Neural crest cell (in vitro differentiated cells): Measurements from ENCODE around the gene LCAT. TPM values are rescaled to one million over a fixed set of nuclear protein-coding genes. Genes with fewer than 3 reads are reported as not detected.

Experiments
- DNase-seq: peaks from one replicate; pipeline ENCODE4 v3.0.0; 2021; ENCODE audit warnings: low read depth, mixed read lengths, low spot score
- H3K27ac Mint-ChIP-seq: one replicate; pipeline ENCODE4 v1.8.0; 2021; ENCODE audit warnings: mild to moderate bottlenecking, mixed read lengths; ENCODE audit not compliant: unreplicated experiment
- H3K27me3 Mint-ChIP-seq: 2 replicates; pipeline ENCODE4 v1.8.0; 2021; ENCODE audit warnings: low read depth, mild to moderate bottlenecking, mixed read lengths
- H3K36me3 Mint-ChIP-seq: 2 replicates; pipeline ENCODE4 v1.8.0; 2021; ENCODE audit warnings: low read depth, mild to moderate bottlenecking, mixed read lengths
- H3K4me1 Mint-ChIP-seq: 2 replicates; pipeline ENCODE4 v1.8.0; 2021; ENCODE audit warnings: mixed read lengths
- H3K4me3 Mint-ChIP-seq: one replicate; pipeline ENCODE4 v1.8.0; 2021; ENCODE audit warnings: mild to moderate bottlenecking, mixed read lengths
- H3K9me3 Mint-ChIP-seq: 2 replicates; pipeline ENCODE4 v1.8.0; 2021; ENCODE audit warnings: mixed read lengths
- total RNA-seq: library from RNA; stranded (reverse); gene quantifications from 2 replicates; pipeline ENCODE4 v1.2.1, GENCODE V29; 2021
- TF ChIP-seq, protein P1 (sequence below): fragments of 200-600 bp; sonication (generic); conservative IDR thresholded peaks from 2 replicates; pipeline ENCODE4 v1.5.0; 2021; ENCODE audit warnings: antibody characterized with exemption, mild to moderate bottlenecking

LCAT gene
- total RNA-seq, 1 donor from 2014 or later: 16.6 TPM

DNA sequence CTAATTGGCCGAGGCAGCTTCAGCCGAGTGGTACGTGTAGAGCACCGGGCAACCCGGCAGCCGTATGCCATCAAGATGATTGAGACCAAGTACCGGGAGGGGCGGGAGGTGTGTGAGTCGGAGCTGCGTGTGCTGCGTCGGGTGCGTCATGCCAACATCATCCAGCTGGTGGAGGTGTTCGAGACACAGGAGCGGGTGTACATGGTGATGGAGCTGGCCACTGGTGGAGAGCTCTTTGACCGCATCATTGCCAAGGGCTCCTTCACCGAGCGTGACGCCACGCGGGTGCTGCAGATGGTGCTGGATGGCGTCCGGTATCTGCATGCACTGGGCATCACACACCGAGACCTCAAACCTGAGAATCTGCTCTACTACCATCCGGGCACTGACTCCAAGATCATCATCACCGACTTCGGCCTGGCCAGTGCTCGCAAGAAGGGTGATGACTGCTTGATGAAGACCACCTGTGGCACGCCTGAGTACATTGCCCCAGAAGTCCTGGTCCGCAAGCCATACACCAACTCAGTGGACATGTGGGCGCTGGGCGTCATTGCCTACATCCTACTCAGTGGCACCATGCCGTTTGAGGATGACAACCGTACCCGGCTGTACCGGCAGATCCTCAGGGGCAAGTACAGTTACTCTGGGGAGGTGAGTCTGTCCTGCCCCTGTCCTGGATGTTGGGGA, 34.7 kb downstream of the LCAT start:
- Mint-ChIP-seq H3K27me3 (no peaks in the 10 kb centered on the region), H3K27ac (no peak overlapping the region), H3K4me3 (no peak overlapping the region), H3K4me1 (no peaks in the 10 kb centered on the region), H3K9me3 (no peaks in the 10 kb centered on the region), H3K36me3 (peaks cover 4% of the 10 kb centered on the region)
- TF ChIP-seq, protein P1, sequence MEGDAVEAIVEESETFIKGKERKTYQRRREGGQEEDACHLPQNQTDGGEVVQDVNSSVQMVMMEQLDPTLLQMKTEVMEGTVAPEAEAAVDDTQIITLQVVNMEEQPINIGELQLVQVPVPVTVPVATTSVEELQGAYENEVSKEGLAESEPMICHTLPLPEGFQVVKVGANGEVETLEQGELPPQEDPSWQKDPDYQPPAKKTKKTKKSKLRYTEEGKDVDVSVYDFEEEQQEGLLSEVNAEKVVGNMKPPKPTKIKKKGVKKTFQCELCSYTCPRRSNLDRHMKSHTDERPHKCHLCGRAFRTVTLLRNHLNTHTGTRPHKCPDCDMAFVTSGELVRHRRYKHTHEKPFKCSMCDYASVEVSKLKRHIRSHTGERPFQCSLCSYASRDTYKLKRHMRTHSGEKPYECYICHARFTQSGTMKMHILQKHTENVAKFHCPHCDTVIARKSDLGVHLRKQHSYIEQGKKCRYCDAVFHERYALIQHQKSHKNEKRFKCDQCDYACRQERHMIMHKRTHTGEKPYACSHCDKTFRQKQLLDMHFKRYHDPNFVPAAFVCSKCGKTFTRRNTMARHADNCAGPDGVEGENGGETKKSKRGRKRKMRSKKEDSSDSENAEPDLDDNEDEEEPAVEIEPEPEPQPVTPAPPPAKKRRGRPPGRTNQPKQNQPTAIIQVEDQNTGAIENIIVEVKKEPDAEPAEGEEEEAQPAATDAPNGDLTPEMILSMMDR: no peak
- DNase-seq: no peak

DNA sequence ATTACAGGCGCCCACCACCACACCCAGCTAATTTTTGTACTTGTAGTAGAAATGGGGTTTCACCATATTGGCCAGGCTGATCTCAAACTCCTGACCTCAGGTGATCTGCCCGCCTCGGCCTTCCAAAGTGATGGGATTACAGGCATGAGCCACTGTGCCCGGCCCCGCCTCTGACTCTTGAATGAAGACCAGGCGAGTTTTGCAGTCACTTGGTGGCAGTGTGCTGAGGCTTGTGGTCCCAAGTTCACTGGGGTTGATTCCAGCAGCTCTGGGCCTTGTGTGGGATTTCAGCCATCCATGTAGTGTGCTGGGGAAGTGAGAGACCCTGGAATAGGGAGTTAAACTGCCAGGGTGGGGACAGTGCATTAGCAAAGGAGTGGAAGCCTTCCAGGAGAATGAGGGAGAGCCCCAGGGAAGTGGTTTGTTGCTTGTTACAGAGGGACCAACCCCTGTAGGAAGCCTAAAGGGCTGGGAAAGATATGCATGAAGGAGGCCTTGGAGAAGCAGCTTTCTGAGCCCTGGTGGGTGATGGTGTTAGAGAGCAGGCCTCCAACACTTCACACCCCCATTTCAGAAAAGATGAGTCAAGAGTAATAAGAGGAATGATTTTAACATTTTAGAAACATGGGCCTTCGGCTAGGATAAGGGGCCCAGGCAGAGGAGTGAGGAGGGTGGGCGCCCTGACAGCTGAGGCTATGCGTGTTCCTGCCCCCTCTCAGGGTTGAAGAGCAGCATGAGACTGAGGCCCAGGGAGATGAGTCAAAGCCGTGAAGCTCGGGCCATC, 36.3 kb downstream of the LCAT start:
- TF ChIP-seq, protein P1: no peak
- Mint-ChIP-seq H3K27me3 (no peaks in the 10 kb centered on the region), H3K4me1 (no peaks in the 10 kb centered on the region), H3K9me3 (no peaks in the 10 kb centered on the region), H3K27ac (peak overlapping the region; percentile 70), H3K36me3 (peaks cover 4% of the 10 kb centered on the region), H3K4me3 (no peak overlapping the region)
- DNase-seq: no peak

DNA sequence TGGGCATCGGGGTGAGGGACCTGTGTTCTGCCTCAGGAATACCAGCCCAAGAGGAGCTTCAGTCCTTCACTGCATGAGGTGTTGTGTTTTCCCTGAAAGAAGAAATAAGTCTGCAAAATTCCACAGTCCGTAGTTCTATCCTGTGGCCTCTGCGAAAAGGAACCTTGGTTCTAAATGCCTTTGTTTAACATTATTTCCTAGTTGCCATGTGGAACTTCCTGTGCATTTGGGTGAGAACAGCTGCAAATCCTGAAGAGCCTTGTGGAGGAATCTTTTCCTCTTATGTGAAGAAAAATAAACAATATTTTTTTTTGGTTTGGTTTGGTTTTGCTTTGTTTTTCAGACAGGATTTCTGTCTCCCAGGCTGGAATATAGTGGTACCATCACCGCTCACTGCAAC, 41.1 kb downstream of the LCAT start:
- Mint-ChIP-seq H3K36me3 (no peaks in the 10 kb centered on the region), H3K27me3 (no peaks in the 10 kb centered on the region), H3K27ac (peak overlapping the region; percentile 14), H3K4me1 (no peaks in the 10 kb centered on the region), H3K4me3 (no peak overlapping the region), H3K9me3 (no peaks in the 10 kb centered on the region)
- no peak for DNase-seq
- TF ChIP-seq, protein P1: no peak

DNA sequence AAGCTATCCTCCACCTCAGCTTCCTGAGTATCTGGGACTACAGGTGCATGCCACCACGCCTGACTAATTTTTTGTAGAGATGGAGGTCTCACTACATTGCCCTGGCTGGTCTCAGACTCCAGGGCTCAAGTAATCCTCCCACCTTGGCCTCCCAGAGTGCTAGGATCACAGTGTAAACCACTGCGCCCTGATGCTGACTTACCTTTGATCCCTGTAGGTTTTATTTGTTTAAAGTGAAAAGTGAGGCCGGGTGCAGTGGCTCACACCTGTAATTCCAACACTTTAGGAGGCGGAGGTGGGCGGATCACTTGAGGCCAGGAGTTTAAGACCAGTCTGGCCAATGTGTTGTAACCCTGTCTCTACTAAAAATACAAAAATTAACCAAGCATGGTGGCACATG, 42.2 kb downstream of the LCAT start:
- H3K27ac Mint-ChIP-seq: no peak overlapping the region
- H3K4me1 Mint-ChIP-seq: peaks cover 5% of the 10 kb centered on the region
- DNase-seq: no peak
- TF ChIP-seq, protein P1: no peak
- no peak overlapping the region for H3K4me3 Mint-ChIP-seq
- H3K9me3 Mint-ChIP-seq: no peaks in the 10 kb centered on the region
- H3K36me3 Mint-ChIP-seq: no peaks in the 10 kb centered on the region
- no peaks in the 10 kb centered on the region for H3K27me3 Mint-ChIP-seq

DNA sequence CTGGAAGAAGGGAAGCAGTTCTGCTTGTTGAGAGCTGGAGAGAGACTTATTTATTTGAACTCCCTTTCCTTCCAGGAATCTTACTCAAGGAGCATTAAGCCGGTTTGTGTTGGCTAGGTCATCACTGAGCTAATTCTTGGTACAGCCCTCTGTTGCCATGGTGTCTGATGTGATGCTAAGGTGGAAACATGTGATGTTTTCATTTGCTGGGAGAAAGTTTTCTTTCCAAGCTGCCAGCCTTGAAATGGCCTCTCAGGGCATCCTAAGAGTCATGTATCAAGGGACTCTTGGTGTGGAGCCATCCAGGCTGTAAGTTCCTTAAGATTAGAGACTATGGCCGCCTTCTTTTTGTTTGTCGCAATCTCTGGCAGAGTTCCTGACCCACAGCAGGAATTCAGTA, 46.7 kb downstream of the LCAT start:
- Mint-ChIP-seq H3K9me3 (no peaks in the 10 kb centered on the region), H3K27ac (no peak overlapping the region)

More for the DNA sequence above, 46.7 kb downstream of the LCAT start:
- Mint-ChIP-seq H3K36me3 (no peaks in the 10 kb centered on the region), H3K4me3 (peak overlapping the region; percentile 31), H3K27me3 (no peaks in the 10 kb centered on the region), H3K4me1 (peaks cover 32% of the 10 kb centered on the region)
- DNase-seq: no peak
- TF ChIP-seq, protein P1: no peak
